ENCODE results near the gene GDF9. TPM values are rescaled to one million over a fixed set of nuclear protein-coding genes. Genes with fewer than 3 reads are reported as not detected.
A peak's percentile ranks its signal among the peaks of the same experiment; 100 is the strongest.

The GDF9 gene
- total and polyA plus RNA-seq, 2 donors (not counting 3 experiments of a cell fraction or from before 2014, with no cell fraction given) = 0.07 TPM; not detected in 1

- Histone ChIP-seq H3K9ac (replicated peaks; ENCODE audit: extremely low read depth, insufficient read depth, low read length) (no peak overlapping the region), H3K4me1 (ENCODE audit: control insufficient read depth, extremely low read depth, insufficient read depth, low read length) (peaks cover 12% of the 10 kb centered on the region), H3K36me3 (ENCODE audit: control insufficient read depth in 2 of 2, extremely low read depth in 1 of 2, insufficient read depth in 2 of 2, low read length in 2 of 2) (peaks cover 2% of the 10 kb centered on the region in 2 experiments), H3K4me3 (replicated peaks in 1 of 3; ENCODE audit: insufficient read depth in 1 of 3, low read depth in 1 of 3, low read length in 3 of 3) (peak overlapping the region in 1 of 3 experiments; percentile 59), H3K4me2 (ENCODE audit: insufficient read depth, low read length) (peak overlapping the region; percentile 61), H3K9me3 (replicated peaks; ENCODE audit: control insufficient read depth, insufficient read depth, low read length) (no peaks in the 10 kb centered on the region), H4K20me1 (replicated peaks; ENCODE audit: control insufficient read depth, extremely low read depth, insufficient read depth, low read length) (no peaks in the 10 kb centered on the region), H3K27ac (ENCODE audit: insufficient read depth, low read depth, low read length) (no peak overlapping the region), H2AFZ (ENCODE audit: low read depth, low read length) (peak overlapping the region; percentile 93), H3K79me2 (ENCODE audit: control insufficient read depth, insufficient read depth, low read length) (no peaks in the 10 kb centered on the region), H3K9me1 (replicated peaks; ENCODE audit: control insufficient read depth, extremely low read depth, insufficient read depth, low read length) (no peaks in the 10 kb centered on the region), H3K27me3 (ENCODE audit: control insufficient read depth in 2 of 2, insufficient read depth in 2 of 2, low read length in 2 of 2) (no peaks in the 10 kb centered on the region)
- TSS peak; percentile 33 for BruUV-seq (replicated peaks)
- dilution Hi-C loops (cut with MboI; ENCODE audit: extremely low pct_ligation_motif_present, low sequenced_read_pairs) = no loop called here
- intact Hi-C loops (cut with micrococcal nuclease) = loop anchor here (10.0 kb wide), 1 partner anchor 534 kb away; the partner anchor contains the start of gene SLC22A4
- FAIRE-seq (no peak), DNase-seq (ENCODE audit: low read depth, low spot score) (peak; percentile 21)
- TF ChIP-seq POLR2AphosphoS5 (IDR thresholded peaks at IDR 0.05; ENCODE audit: insufficient read depth, low read depth, low read length) (no peak), EZH2 (IDR thresholded peaks at IDR 0.05; ENCODE audit: borderline replicate concordance, low read depth, low read length, severe bottlenecking) (no peak), FOS (IDR thresholded peaks at IDR 0.05; ENCODE audit: borderline replicate concordance, insufficient read depth, low read length) (no peak), MYC (IDR thresholded peaks at IDR 0.05; ENCODE audit: low read depth, low read length) (no peak), GATA2 (IDR thresholded peaks at IDR 0.05; ENCODE audit: insufficient read depth, insufficient read length, low read depth, low read length) (no peak), JUN (IDR thresholded peaks at IDR 0.05; ENCODE audit: borderline replicate concordance, insufficient read depth, insufficient read length, low read depth) (no peak), CTCF (IDR thresholded peaks at IDR 0.05; ENCODE audit: extremely low read depth in 1 of 2, insufficient read depth in 1 of 2, low read depth in 1 of 2, low read length in 2 of 2) (no peak), MAX (IDR thresholded peaks at IDR 0.05; ENCODE audit: insufficient read depth, insufficient read length) (no peak), POLR2A (IDR thresholded peaks at IDR 0.05; ENCODE audit: low read depth, low read length) (no peak)
- POLR2A ChIA-PET = interaction anchor here (0.9 to 1.0 kb wide), 2 partner anchors 14 to 38 kb away, joined by 3 read pairs; no protein-coding TSS in a partner anchor
- CTCF ChIA-PET = interaction anchor here (0.6 to 9.9 kb wide), 15 partner anchors 9 to 323 kb away, joined by 3 to 122 read pairs (median 4); partner anchors contain the start of genes GDF9, LEAP2 and UQCRQ
Measured at GRCh38 chr5:132828846-132829494, 37.3 kb downstream of the GDF9 start.

Measured in endothelial cell of umbilical vein (primary cell).